Neutrophil (primary cell): Measurements from ENCODE around the gene KRT7.
"Not testable (repeated sequence)": the region's sequence is repeated elsewhere in the genome, so short reads cannot be mapped to it uniquely, and the experiment has no call there.

Source experiments
- H3K27ac ChIP-seq: fragments of 200-600 bp; sonication (generic); 2 replicates; pipeline ENCODE4 v1.5.1; 2016; ENCODE audit warnings: mild to moderate bottlenecking, moderate library complexity
- H3K27me3 ChIP-seq: fragments of 200-600 bp; sonication (generic); 2 replicates; pipeline ENCODE4 v1.6.0; 2016; ENCODE audit warnings: mild to moderate bottlenecking
- H3K36me3 ChIP-seq: fragments of 200-600 bp; sonication (generic); 2 replicates; pipeline ENCODE4 v1.5.1; 2017
- H3K4me1 ChIP-seq, 2 experiments: fragments of 200-600 bp in 1 of 2; sonication (generic) in 1 of 2; 1 replicate in 1 of 2; 2 replicates in 1 of 2; pipeline versions ENCODE4 v1.5.1 to v1.6.1; 2013 to 2016; ENCODE audit warnings: low read depth in 1 of 2, low read length in 1 of 2, mild to moderate bottlenecking in 1 of 2, moderate library complexity in 1 of 2; ENCODE audit not compliant: control insufficient read depth in 1 of 2, insufficient read depth in 1 of 2
- H3K4me3 ChIP-seq, 2 experiments: fragments of 200-600 bp in 1 of 2; sonication (generic) in 1 of 2; 1 replicate in 1 of 2; 2 replicates in 1 of 2; pipeline ENCODE4 v1.5.1; 2013 to 2016; ENCODE audit warnings: low read depth in 1 of 2, low read length in 1 of 2, mild to moderate bottlenecking in 1 of 2, moderate library complexity in 1 of 2
- H3K9me3 ChIP-seq: fragments of 200-600 bp; sonication (generic); 2 replicates; pipeline ENCODE4 v1.5.1; 2016
- TF ChIP-seq, protein P1 (sequence below): fragments of 200-600 bp; sonication (generic); IDR thresholded peaks from 2 replicates; pipeline ENCODE4 v1.5.1; 2016; ENCODE audit warnings: antibody characterized with exemption

Gene KRT7

DNA sequence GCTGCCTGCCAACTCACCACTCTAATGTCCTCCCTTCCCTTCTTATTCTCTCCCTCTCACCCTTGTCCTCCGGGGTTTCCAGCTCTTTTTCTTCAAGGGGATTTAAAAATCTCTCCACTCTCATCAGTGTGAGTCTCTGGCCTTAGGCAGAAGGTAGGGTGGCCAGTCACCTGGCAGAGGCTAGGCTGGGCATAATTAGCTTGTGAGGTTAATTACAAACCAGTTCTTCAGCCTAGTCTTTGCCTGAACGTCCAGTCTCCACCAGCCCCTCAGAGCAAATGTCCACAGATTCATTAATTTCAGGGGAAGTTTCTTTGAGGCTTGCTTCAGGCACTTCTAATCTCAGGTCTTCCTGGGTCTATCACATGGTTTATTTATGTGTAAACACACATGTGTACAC, 6.7 kb downstream of the KRT7 start:
- TF ChIP-seq, protein P1, sequence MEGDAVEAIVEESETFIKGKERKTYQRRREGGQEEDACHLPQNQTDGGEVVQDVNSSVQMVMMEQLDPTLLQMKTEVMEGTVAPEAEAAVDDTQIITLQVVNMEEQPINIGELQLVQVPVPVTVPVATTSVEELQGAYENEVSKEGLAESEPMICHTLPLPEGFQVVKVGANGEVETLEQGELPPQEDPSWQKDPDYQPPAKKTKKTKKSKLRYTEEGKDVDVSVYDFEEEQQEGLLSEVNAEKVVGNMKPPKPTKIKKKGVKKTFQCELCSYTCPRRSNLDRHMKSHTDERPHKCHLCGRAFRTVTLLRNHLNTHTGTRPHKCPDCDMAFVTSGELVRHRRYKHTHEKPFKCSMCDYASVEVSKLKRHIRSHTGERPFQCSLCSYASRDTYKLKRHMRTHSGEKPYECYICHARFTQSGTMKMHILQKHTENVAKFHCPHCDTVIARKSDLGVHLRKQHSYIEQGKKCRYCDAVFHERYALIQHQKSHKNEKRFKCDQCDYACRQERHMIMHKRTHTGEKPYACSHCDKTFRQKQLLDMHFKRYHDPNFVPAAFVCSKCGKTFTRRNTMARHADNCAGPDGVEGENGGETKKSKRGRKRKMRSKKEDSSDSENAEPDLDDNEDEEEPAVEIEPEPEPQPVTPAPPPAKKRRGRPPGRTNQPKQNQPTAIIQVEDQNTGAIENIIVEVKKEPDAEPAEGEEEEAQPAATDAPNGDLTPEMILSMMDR, result no peak
- Histone ChIP-seq H3K9me3 (no peaks in the 10 kb centered on the region), H3K4me1 (no peaks in the 10 kb centered on the region), H3K27me3 (peaks cover 37% of the 10 kb centered on the region), H3K36me3 (no peaks in the 10 kb centered on the region), H3K27ac (no peak overlapping the region), H3K4me3 (no peak overlapping the region)

DNA sequence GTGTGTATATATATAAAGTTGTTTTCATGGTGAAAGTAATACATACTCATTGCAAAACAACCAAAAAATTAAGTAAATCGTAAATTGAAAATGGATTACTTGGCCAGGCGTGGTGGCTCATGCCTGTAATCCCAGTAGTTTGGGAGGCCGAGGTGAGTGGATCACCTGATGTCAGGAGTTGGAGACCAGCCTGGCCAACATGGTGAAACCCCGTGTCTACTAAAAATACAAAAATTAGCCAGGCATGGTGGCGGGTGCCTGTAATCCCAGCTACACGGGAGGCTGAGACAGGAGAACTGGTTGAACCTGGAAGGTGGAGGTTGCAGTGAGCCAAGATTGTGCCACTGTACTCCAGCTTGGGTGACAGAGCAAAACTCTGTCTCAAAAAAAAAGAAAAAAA, 7.2 kb downstream of the KRT7 start:
- not testable (repeated sequence) for H3K9me3 ChIP-seq, H3K36me3 ChIP-seq, H3K4me3 ChIP-seq, H3K4me1 ChIP-seq, H3K27ac ChIP-seq
- H3K27me3 ChIP-seq, result peaks cover 35% of the 10 kb centered on the region

DNA sequence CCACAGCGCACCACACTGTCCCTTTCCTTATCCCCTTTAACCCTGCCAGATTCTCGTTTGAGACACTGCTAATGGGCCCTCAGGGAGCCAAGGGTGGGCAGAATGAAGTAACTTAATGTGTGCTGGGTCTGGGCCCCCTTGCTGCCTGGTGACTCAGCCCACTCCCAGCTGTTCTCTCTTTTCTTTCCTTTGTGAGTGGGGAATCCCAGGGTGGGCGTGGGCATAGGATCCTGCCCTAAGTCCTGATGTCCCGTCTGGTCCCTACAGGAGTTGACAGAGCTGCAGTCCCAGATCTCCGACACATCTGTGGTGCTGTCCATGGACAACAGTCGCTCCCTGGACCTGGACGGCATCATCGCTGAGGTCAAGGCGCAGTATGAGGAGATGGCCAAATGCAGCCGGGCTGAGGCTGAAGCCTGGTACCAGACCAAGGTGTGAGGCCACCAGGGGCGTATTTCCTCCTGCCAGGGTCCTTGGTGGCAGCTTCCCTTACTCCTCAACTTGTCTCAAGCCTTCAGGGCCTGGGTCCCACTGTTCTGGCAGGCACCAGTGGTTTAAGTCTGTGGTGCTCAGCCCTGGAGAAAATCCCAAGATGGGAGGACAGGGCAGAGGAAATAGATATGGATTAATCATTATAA, 8.3 kb downstream of the KRT7 start:
- Histone ChIP-seq H3K4me1 (no peaks in the 10 kb centered on the region), H3K36me3 (no peaks in the 10 kb centered on the region), H3K27ac (no peak overlapping the region), H3K27me3 (peaks cover 27% of the 10 kb centered on the region), H3K9me3 (no peaks in the 10 kb centered on the region), H3K4me3 (no peak overlapping the region)
- TF ChIP-seq, protein P1, result no peak

DNA sequence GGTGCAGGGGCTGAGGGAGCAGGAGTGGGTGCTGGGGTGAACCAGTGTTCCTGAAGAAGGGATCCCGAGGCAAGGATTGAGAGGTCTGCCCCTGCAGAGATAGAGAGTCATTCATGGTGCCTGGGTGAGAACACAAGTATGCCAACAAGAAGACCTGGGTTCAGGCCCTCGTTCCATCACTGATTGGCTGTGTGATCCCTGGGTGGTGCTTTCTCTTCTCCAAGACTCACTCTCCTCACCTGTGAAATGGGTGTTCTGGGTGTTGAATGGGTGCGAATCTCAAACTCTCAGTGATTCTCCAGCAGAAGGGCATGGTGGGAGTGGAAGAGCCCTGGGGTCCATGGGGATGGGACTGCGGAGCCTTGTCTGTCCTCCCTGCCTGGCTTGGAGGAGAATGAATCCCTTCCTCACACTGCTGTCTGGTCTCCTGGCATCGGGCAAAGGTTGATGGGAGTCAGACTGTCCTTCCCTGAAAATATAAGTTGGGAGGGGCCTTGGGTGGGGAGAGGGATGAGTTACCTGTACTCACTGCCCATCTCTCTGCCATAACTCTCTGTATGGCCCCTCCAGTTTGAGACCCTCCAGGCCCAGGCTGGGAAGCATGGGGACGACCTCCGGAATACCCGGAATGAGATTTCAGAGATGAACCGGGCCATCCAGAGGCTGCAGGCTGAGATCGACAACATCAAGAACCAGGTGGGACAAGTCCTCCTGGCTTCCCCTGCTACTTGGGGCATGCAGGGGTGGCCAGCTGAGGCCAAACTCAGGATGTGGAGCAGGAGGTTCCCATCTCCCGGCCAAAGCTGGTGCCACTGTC, 9.6 kb downstream of the KRT7 start:
- no peak overlapping the region for H3K4me3 ChIP-seq
- peaks cover 24% of the 10 kb centered on the region for H3K27me3 ChIP-seq
- H3K36me3 ChIP-seq, result no peaks in the 10 kb centered on the region
- no peaks in the 10 kb centered on the region for H3K4me1 ChIP-seq
- TF ChIP-seq, protein P1, result no peak
- no peak overlapping the region for H3K27ac ChIP-seq
- no peaks in the 10 kb centered on the region for H3K9me3 ChIP-seq

DNA sequence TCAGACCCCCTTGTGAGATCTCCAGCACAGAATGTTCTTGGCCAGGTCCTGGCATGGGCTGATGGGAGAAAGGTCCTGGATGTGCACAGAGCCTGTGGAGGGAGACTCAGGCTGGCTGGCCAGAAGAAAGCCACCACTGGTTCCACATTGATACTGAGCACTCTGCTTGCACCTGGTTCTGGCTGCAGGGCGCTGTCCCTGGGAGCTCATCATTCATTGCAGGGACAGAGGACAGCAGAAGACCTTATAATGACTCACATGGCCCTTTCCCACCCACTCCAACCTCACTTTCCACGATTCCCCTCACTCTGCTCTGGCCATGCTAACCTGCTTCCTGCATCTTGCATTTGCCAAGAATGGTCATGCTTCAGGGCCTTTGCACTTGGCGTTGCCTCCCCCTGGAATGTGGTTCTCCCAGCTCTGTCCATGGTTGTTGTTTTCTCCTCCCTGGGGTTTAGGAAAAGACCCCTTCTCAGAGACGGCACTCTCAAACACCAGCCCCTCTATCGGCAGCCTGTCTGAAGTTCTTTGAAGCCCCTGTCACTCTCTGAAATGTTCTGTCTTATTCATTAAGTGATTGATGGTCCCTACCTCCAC, 10.3 kb downstream of the KRT7 start:
- Histone ChIP-seq H3K36me3 (no peaks in the 10 kb centered on the region), H3K4me1 (no peaks in the 10 kb centered on the region), H3K9me3 (no peaks in the 10 kb centered on the region), H3K27ac (no peak overlapping the region), H3K27me3 (peaks cover 31% of the 10 kb centered on the region), H3K4me3 (no peak overlapping the region)
- TF ChIP-seq, protein P1, result no peak
